Fibroblast of lung (primary cell): ENCODE data around the gene NEK1. TPM values are rescaled to one million over a fixed set of nuclear protein-coding genes. Genes with fewer than 3 reads are reported as not detected.

ENCODE experiments used
- DNase-seq, 2 donors: peaks; one replicate each; pipeline versions ENCODE4 v3.0.0 to v3.0.0-alpha.2; 2010; ENCODE audit warnings: low read depth in 2 of 2
- H2AFZ ChIP-seq: 2 replicates; pipeline ENCODE4 v1.5.1; 2012; ENCODE audit warnings: low read length, control low read depth, inconsistent platforms
- H3K27ac ChIP-seq: 2 replicates; pipeline ENCODE4 v1.5.1; 2011; ENCODE audit warnings: low read length, control low read depth; ENCODE audit not compliant: insufficient read depth
- H3K27me3 ChIP-seq: 2 replicates; pipeline ENCODE4 v1.5.1; 2011; ENCODE audit warnings: mild to moderate bottlenecking, low read length; ENCODE audit not compliant: control insufficient read depth, insufficient read depth
- H3K36me3 ChIP-seq: 2 replicates; pipeline ENCODE4 v1.5.1; 2011; ENCODE audit warnings: low read length; ENCODE audit not compliant: control insufficient read depth, insufficient read depth
- H3K4me1 ChIP-seq: 2 replicates; pipeline ENCODE4 v1.5.1; 2011; ENCODE audit warnings: low read length; ENCODE audit not compliant: control insufficient read depth, insufficient read depth; ENCODE audit errors: extremely low read depth
- H3K4me2 ChIP-seq: 2 replicates; pipeline ENCODE4 v1.5.1; 2011; ENCODE audit warnings: low read length, control low read depth; ENCODE audit not compliant: insufficient read depth; ENCODE audit errors: extremely low read depth
- H3K4me3 ChIP-seq, 4 experiments: fragments of 200-600 bp in 1 of 4; sonication (generic) in 1 of 4; replicated peaks in 1 of 4; 2 replicates each; pipeline ENCODE4 v1.5.1; 2011 to 2016; ENCODE audit warnings: low read length in 4 of 4, low read depth in 3 of 4, mild to moderate bottlenecking in 3 of 4, control low read depth in 2 of 4, inconsistent platforms in 1 of 4, mixed read lengths in 1 of 4; ENCODE audit not compliant: insufficient read depth in 1 of 4; ENCODE audit errors: control extremely low read depth in 1 of 4
- H3K79me2 ChIP-seq: 2 replicates; pipeline ENCODE4 v1.5.1; 2012; ENCODE audit warnings: mild to moderate bottlenecking, low read length, inconsistent platforms; ENCODE audit not compliant: control insufficient read depth, insufficient read depth
- H3K9ac ChIP-seq: 2 replicates; pipeline ENCODE4 v1.5.1; 2011; ENCODE audit warnings: mild to moderate bottlenecking, low read length, control low read depth; ENCODE audit not compliant: insufficient read depth
- H3K9me3 ChIP-seq: 2 replicates; pipeline ENCODE4 v1.5.1; 2012; ENCODE audit warnings: low read depth, low read length; ENCODE audit not compliant: control insufficient read depth, insufficient read depth
- H4K20me1 ChIP-seq: 2 replicates; pipeline ENCODE4 v1.5.1; 2011; ENCODE audit warnings: low read length; ENCODE audit not compliant: control insufficient read depth, insufficient read depth; ENCODE audit errors: extremely low read depth
- CTCF ChIP-seq, 2 donors: IDR thresholded peaks in 1 of 2; conservative IDR thresholded peaks in 1 of 2; 1 replicate in 1 of 2; 2 replicates in 1 of 2; pipeline ENCODE4 v1.5.1; 2011 to 2012; ENCODE audit warnings: low read length in 2 of 2, control low read depth in 1 of 2, inconsistent platforms in 1 of 2, low read depth in 1 of 2, mild to moderate bottlenecking in 1 of 2
- EZH2 ChIP-seq: IDR thresholded peaks from 2 replicates; pipeline ENCODE4 v1.5.1; 2012; ENCODE audit warnings: low read length, control low read depth, mild to moderate bottlenecking; ENCODE audit errors: missing control alignments
- polyA plus RNA-seq, 2 donors: library from polyadenylated mRNA; depleted of rRNA in 1 of 2; stranded (reverse) in 1 of 2; unstranded in 1 of 2; fragments of >200 nt; gene quantifications; 2 replicates each; pipeline ENCODE4 v1.2.1, GENCODE V29; 2011 to 2012; ENCODE audit warnings: missing spikeins in 1 of 2
- total RNA-seq: library from RNA; depleted of rRNA; stranded (reverse); fragments of >200 nt; gene quantifications from 2 replicates; pipeline ENCODE4 v1.2.1, GENCODE V29; 2014

The NEK1 gene
- total and polyA plus RNA-seq, 2 donors (not counting 1 experiment from before 2014, with no cell fraction given): 8.6 to 17.0 TPM

- Histone ChIP-seq H3K79me2 (peaks cover 17% of the 10 kb centered on the region), H2AFZ (no peak overlapping the region), H3K9me3 (no peaks in the 10 kb centered on the region), H3K4me2 (no peak overlapping the region), H3K27me3 (no peaks in the 10 kb centered on the region), H3K4me3 (no peak overlapping the region), H3K36me3 (no peaks in the 10 kb centered on the region), H4K20me1 (no peaks in the 10 kb centered on the region), H3K9ac (no peak overlapping the region), H3K4me1 (no peaks in the 10 kb centered on the region), H3K27ac (no peak overlapping the region)
- TF ChIP-seq CTCF (conservative IDR thresholded peaks at IDR 0.05 in 1 of 2, IDR thresholded peaks at IDR 0.05 in 1 of 2; ENCODE audit: low read depth in 1 of 2, low read length in 2 of 2) (no peak), EZH2 (no peak)
- no peak for DNase-seq
These were observed 20.5 kb upstream of the NEK1 start for GRCh38 chr4:169632896-169633295.

GRCh38 chr4:169630069-169630468, 17.7 kb upstream of the NEK1 start:
- H3K79me2 ChIP-seq: peaks cover 35% of the 10 kb centered on the region
- no peaks in the 10 kb centered on the region for H4K20me1 ChIP-seq
- no peak overlapping the region for H3K27ac ChIP-seq
- no peak overlapping the region for H2AFZ ChIP-seq
- H3K9me3 ChIP-seq: no peaks in the 10 kb centered on the region
- H3K4me2 ChIP-seq: no peak overlapping the region
- no peak overlapping the region for H3K4me3 ChIP-seq
- H3K27me3 ChIP-seq: no peaks in the 10 kb centered on the region
- TF ChIP-seq CTCF (conservative IDR thresholded peaks at IDR 0.05 in 1 of 2, IDR thresholded peaks at IDR 0.05 in 1 of 2; ENCODE audit: low read depth in 1 of 2, low read length in 2 of 2) (no peak), EZH2 (no peak)
- no peaks in the 10 kb centered on the region for H3K4me1 ChIP-seq
- H3K9ac ChIP-seq: no peak overlapping the region
- no peaks in the 10 kb centered on the region for H3K36me3 ChIP-seq
- no peak for DNase-seq

- Histone ChIP-seq H4K20me1 (no peaks in the 10 kb centered on the region), H3K79me2 (peaks cover 50% of the 10 kb centered on the region), H3K9ac (no peak overlapping the region), H3K27me3 (no peaks in the 10 kb centered on the region), H3K4me2 (no peak overlapping the region), H3K9me3 (no peaks in the 10 kb centered on the region), H3K4me3 (no peak overlapping the region), H3K36me3 (no peaks in the 10 kb centered on the region), H3K4me1 (no peaks in the 10 kb centered on the region), H2AFZ (no peak overlapping the region), H3K27ac (no peak overlapping the region)
- no peak for TF ChIP-seq CTCF (conservative IDR thresholded peaks at IDR 0.05 in 1 of 2, IDR thresholded peaks at IDR 0.05 in 1 of 2; ENCODE audit: low read depth in 1 of 2, low read length in 2 of 2)
- TF ChIP-seq EZH2: no peak
- DNase-seq: no peak
These were observed 16.2 kb upstream of the NEK1 start for GRCh38 chr4:169628579-169628978.
